ENCODE results near the gene ATP13A5.
A peak's percentile ranks its signal among the peaks of the same experiment; 100 is the strongest.

ATP13A5 gene

GRCh38 chr3:193253986-193254660, 124.4 kb downstream of the ATP13A5 start:
- Mint-ChIP-seq H3K9me3 (peaks cover 10% of the 10 kb centered on the region), H3K4me3 (no peak overlapping the region), H3K27me3 (peaks cover 11% of the 10 kb centered on the region), H3K27ac (no peak overlapping the region), H3K36me3 (ENCODE audit: low read depth) (no peaks in the 10 kb centered on the region), H3K4me1 (ENCODE audit: low read depth) (no peaks in the 10 kb centered on the region)
- no peak for DNase-seq

GRCh38 chr3:193250492-193250891, 128.1 kb downstream of the ATP13A5 start:
- H3K9me3 Mint-ChIP-seq = peaks cover 23% of the 10 kb centered on the region

GRCh38 chr3:193248848-193249468, 129.6 kb downstream of the ATP13A5 start:
- DNase-seq = no peak
- Mint-ChIP-seq H3K4me3 (no peak overlapping the region), H3K27ac (no peak overlapping the region), H3K9me3 (peaks cover 23% of the 10 kb centered on the region), H3K36me3 (ENCODE audit: low read depth) (no peaks in the 10 kb centered on the region), H3K4me1 (ENCODE audit: low read depth) (no peaks in the 10 kb centered on the region), H3K27me3 (peaks cover 2% of the 10 kb centered on the region)

More at GRCh38 chr3:193250492-193250891, 128.1 kb downstream of the ATP13A5 start:
- H3K4me3 Mint-ChIP-seq = no peak overlapping the region
- no peaks in the 10 kb centered on the region for H3K36me3 Mint-ChIP-seq (ENCODE audit: low read depth)
- H3K4me1 Mint-ChIP-seq (ENCODE audit: low read depth) = no peaks in the 10 kb centered on the region
- H3K27ac Mint-ChIP-seq = no peak overlapping the region
- no peak for DNase-seq
- H3K27me3 Mint-ChIP-seq = peaks cover under 1% of the 10 kb centered on the region

- no peak for DNase-seq
- Mint-ChIP-seq H3K36me3 (ENCODE audit: low read depth) (no peaks in the 10 kb centered on the region), H3K4me3 (no peak overlapping the region), H3K9me3 (peaks cover 8% of the 10 kb centered on the region), H3K27ac (no peak overlapping the region), H3K4me1 (ENCODE audit: low read depth) (peaks cover 4% of the 10 kb centered on the region), H3K27me3 (peaks cover 46% of the 10 kb centered on the region)
Observed at GRCh38 chr3:193243571-193243970, 135.0 kb downstream of the ATP13A5 start.

GRCh38 chr3:193241716-193242115, 136.8 kb downstream of the ATP13A5 start:
- Mint-ChIP-seq H3K36me3 (ENCODE audit: low read depth) (no peaks in the 10 kb centered on the region), H3K9me3 (no peaks in the 10 kb centered on the region), H3K27ac (no peak overlapping the region), H3K4me3 (no peak overlapping the region), H3K4me1 (ENCODE audit: low read depth) (peaks cover 4% of the 10 kb centered on the region), H3K27me3 (peaks cover 46% of the 10 kb centered on the region)
- no peak for DNase-seq

- DNase-seq = peak; percentile 35
- H3K27me3 Mint-ChIP-seq = peaks cover 46% of the 10 kb centered on the region
- peaks cover 4% of the 10 kb centered on the region for H3K4me1 Mint-ChIP-seq (ENCODE audit: low read depth)
- no peaks in the 10 kb centered on the region for H3K9me3 Mint-ChIP-seq
- H3K27ac Mint-ChIP-seq = no peak within 1 kb of the TSS
- H3K4me3 Mint-ChIP-seq = peak within 1 kb of the TSS; percentile 46
- H3K36me3 Mint-ChIP-seq (ENCODE audit: low read depth) = no peaks in the 10 kb centered on the region
Observed at GRCh38 chr3:193240850-193241706, 137.5 kb downstream of the ATP13A5 start, which contains the start of gene PLAAT1. PLAAT1 (plus strand) TSS chr3:193241222; CDS start chr3:193255651, 14,429 bp downstream.

- no peaks in the 10 kb centered on the region for H3K36me3 Mint-ChIP-seq (ENCODE audit: low read depth)
- no peak overlapping the region for H3K27ac Mint-ChIP-seq
- H3K9me3 Mint-ChIP-seq = no peaks in the 10 kb centered on the region
Observed at GRCh38 chr3:193240436-193240849, 138.1 kb downstream of the ATP13A5 start.

GRCh38 chr3:193237030-193237429, 141.5 kb downstream of the ATP13A5 start:
- no peak for DNase-seq
- H3K4me1 Mint-ChIP-seq (ENCODE audit: low read depth) = peaks cover 4% of the 10 kb centered on the region
- no peak overlapping the region for H3K4me3 Mint-ChIP-seq
- H3K27ac Mint-ChIP-seq = no peak overlapping the region
- no peaks in the 10 kb centered on the region for H3K9me3 Mint-ChIP-seq
- peaks cover 29% of the 10 kb centered on the region for H3K27me3 Mint-ChIP-seq
- no peaks in the 10 kb centered on the region for H3K36me3 Mint-ChIP-seq (ENCODE audit: low read depth)

More at GRCh38 chr3:193240436-193240849, 138.1 kb downstream of the ATP13A5 start:
- H3K27me3 Mint-ChIP-seq = peaks cover 46% of the 10 kb centered on the region
- peaks cover 4% of the 10 kb centered on the region for H3K4me1 Mint-ChIP-seq (ENCODE audit: low read depth)
- peak overlapping the region; percentile 46 for H3K4me3 Mint-ChIP-seq
- no peak for DNase-seq

GRCh38 chr3:193236599-193236998, 142.0 kb downstream of the ATP13A5 start:
- DNase-seq = no peak
- H3K4me1 Mint-ChIP-seq (ENCODE audit: low read depth) = peaks cover 4% of the 10 kb centered on the region
- H3K27me3 Mint-ChIP-seq = peaks cover 25% of the 10 kb centered on the region

GRCh38 chr3:193231201-193231600, 147.4 kb downstream of the ATP13A5 start:
- peaks cover 13% of the 10 kb centered on the region for H3K27me3 Mint-ChIP-seq
- no peaks in the 10 kb centered on the region for H3K4me1 Mint-ChIP-seq (ENCODE audit: low read depth)
- DNase-seq = no peak
- no peaks in the 10 kb centered on the region for H3K36me3 Mint-ChIP-seq (ENCODE audit: low read depth)
- no peak overlapping the region for H3K27ac Mint-ChIP-seq
- no peak overlapping the region for H3K4me3 Mint-ChIP-seq
- H3K9me3 Mint-ChIP-seq = no peaks in the 10 kb centered on the region

More at GRCh38 chr3:193236599-193236998, 142.0 kb downstream of the ATP13A5 start:
- H3K4me3 Mint-ChIP-seq = no peak overlapping the region
- no peak overlapping the region for H3K27ac Mint-ChIP-seq
- H3K9me3 Mint-ChIP-seq = no peaks in the 10 kb centered on the region
- H3K36me3 Mint-ChIP-seq (ENCODE audit: low read depth) = no peaks in the 10 kb centered on the region

GRCh38 chr3:193230610-193231009, 147.9 kb downstream of the ATP13A5 start:
- no peak for DNase-seq
- H3K9me3 Mint-ChIP-seq = no peaks in the 10 kb centered on the region
- H3K36me3 Mint-ChIP-seq (ENCODE audit: low read depth) = no peaks in the 10 kb centered on the region
- no peaks in the 10 kb centered on the region for H3K4me1 Mint-ChIP-seq (ENCODE audit: low read depth)
- H3K4me3 Mint-ChIP-seq = no peak overlapping the region
- peaks cover 18% of the 10 kb centered on the region for H3K27me3 Mint-ChIP-seq
- no peak overlapping the region for H3K27ac Mint-ChIP-seq

GRCh38 chr3:193229851-193230420, 148.6 kb downstream of the ATP13A5 start:
- H3K27ac Mint-ChIP-seq = no peak overlapping the region
- H3K36me3 Mint-ChIP-seq (ENCODE audit: low read depth) = no peaks in the 10 kb centered on the region
- DNase-seq = no peak
- peaks cover 18% of the 10 kb centered on the region for H3K27me3 Mint-ChIP-seq
- H3K4me1 Mint-ChIP-seq (ENCODE audit: low read depth) = no peaks in the 10 kb centered on the region
- H3K9me3 Mint-ChIP-seq = no peaks in the 10 kb centered on the region
- no peak overlapping the region for H3K4me3 Mint-ChIP-seq

GRCh38 chr3:193228206-193228605, 150.3 kb downstream of the ATP13A5 start:
- Mint-ChIP-seq H3K4me3 (no peak overlapping the region), H3K27me3 (peaks cover 21% of the 10 kb centered on the region), H3K36me3 (ENCODE audit: low read depth) (no peaks in the 10 kb centered on the region), H3K27ac (no peak overlapping the region), H3K4me1 (ENCODE audit: low read depth) (no peaks in the 10 kb centered on the region), H3K9me3 (no peaks in the 10 kb centered on the region)
- DNase-seq = no peak
